GM12892 (cell line): Measurements from ENCODE around the gene TTYH3.

ENCODE experiments used
- POLR2A ChIP-seq: IDR thresholded peaks from 2 replicates; pipeline ENCODE4 v1.6.1; 2011; ENCODE audit warnings: low read depth, low read length, control low read depth
- POLR2AphosphoS5 ChIP-seq: IDR thresholded peaks from 2 replicates; pipeline ENCODE4 v1.6.1; 2011; ENCODE audit warnings: low read depth, low read length, control low read depth
- TAF1 ChIP-seq: IDR thresholded peaks from 2 replicates; pipeline ENCODE4 v1.6.1; 2011; ENCODE audit warnings: low read depth, mild to moderate bottlenecking, control low read depth, low read length, borderline replicate concordance

- TF ChIP-seq POLR2A (no peak), TAF1 (no peak), POLR2AphosphoS5 (no peak)
Observed at GRCh38 chr7:2603044-2603965, 28.5 kb upstream of the TTYH3 start.
